ENCODE measurements around the gene TAF11L6. TPM values are rescaled to one million over a fixed set of nuclear protein-coding genes. Genes with fewer than 3 reads are reported as not detected.
"Not testable (repeated sequence)": the region's sequence is repeated elsewhere in the genome, so short reads cannot be mapped to it uniquely, and the experiment has no call there.

Gene TAF11L6
- not detected for total RNA-seq
- polyA plus RNA-seq (ENCODE audit: insufficient read depth, low read depth, low replicate concordance): not detected
- long read RNA-seq, donor 1: 0 reads
- long read RNA-seq, donor 2: 0 reads
- long read RNA-seq, donor 3: 0 reads
- long read RNA-seq, donor 4: 0 reads
- long read RNA-seq, donor 5: 0 reads
- long read RNA-seq, donor 6: 0 reads
- long read RNA-seq, donor 7: 0 reads
- long read RNA-seq, donor 8: 0 reads
- long read RNA-seq, donor 9: 0 reads
- long read RNA-seq, donor 10: 0 reads

- H3K36me3 ChIP-seq (ENCODE audit: control insufficient read depth in 2 of 3, insufficient read depth in 3 of 3, low read length in 3 of 3); H3K9ac ChIP-seq (ENCODE audit: low read length in 3 of 3); FAIRE-seq; DNase-seq; intact Hi-C loops (cut with DNase I); H3K9me3 ChIP-seq (ENCODE audit: control insufficient read depth in 2 of 3, insufficient read depth in 1 of 3, low read length in 3 of 3); H3K4me1 ChIP-seq (ENCODE audit: control insufficient read depth in 2 of 3, insufficient read depth in 2 of 3, low read depth in 1 of 3, low read length in 3 of 3); H3K27ac ChIP-seq (ENCODE audit: low read depth in 2 of 2, low read length in 2 of 2); H3K27me3 ChIP-seq (ENCODE audit: control insufficient read depth, insufficient read depth, low read length); H3K4me3 ChIP-seq (ENCODE audit: low read length in 3 of 3): not testable (repeated sequence)
These were observed at the start of gene TAF11L6 for GRCh38 chr5:17528369-17528768. TSS of gene TAF11L6 (plus strand) at chr5:17528669.

GRCh38 chr5:17481378-17481777 is 47.1 kb upstream of the TAF11L6 start:
- Histone ChIP-seq H3K27me3 (ENCODE audit: control insufficient read depth, insufficient read depth, low read length) (no peaks in the 10 kb centered on the region), H3K27ac (ENCODE audit: low read depth in 2 of 2, low read length in 2 of 2) (no peak overlapping the region), H3K4me1 (ENCODE audit: control insufficient read depth in 2 of 3, insufficient read depth in 2 of 3, low read depth in 1 of 3, low read length in 3 of 3) (no peaks in the 10 kb centered on the region), H3K36me3 (ENCODE audit: control insufficient read depth in 2 of 3, insufficient read depth in 3 of 3, low read length in 3 of 3) (no peaks in the 10 kb centered on the region), H3K4me3 (ENCODE audit: low read length in 3 of 3) (no peak overlapping the region), H3K9me3 (ENCODE audit: control insufficient read depth in 2 of 3, insufficient read depth in 1 of 3, low read length in 3 of 3) (no peaks in the 10 kb centered on the region), H3K9ac (ENCODE audit: low read length in 3 of 3) (no peak overlapping the region)
- FAIRE-seq: no peak
- no peak for TF ChIP-seq CTCF (IDR thresholded peaks at IDR 0.05; ENCODE audit: borderline replicate concordance, extremely low read depth, insufficient read depth)
- intact Hi-C loops (cut with DNase I): no loop called here
- peak in 2 of 5 donors; percentile 7 to 8 for DNase-seq

- FAIRE-seq: no peak
- Histone ChIP-seq H3K4me1 (ENCODE audit: control insufficient read depth in 2 of 3, insufficient read depth in 2 of 3, low read depth in 1 of 3, low read length in 3 of 3) (no peaks in the 10 kb centered on the region), H3K27me3 (ENCODE audit: control insufficient read depth, insufficient read depth, low read length) (no peaks in the 10 kb centered on the region), H3K9ac (ENCODE audit: low read length in 3 of 3) (no peak overlapping the region), H3K9me3 (ENCODE audit: control insufficient read depth in 2 of 3, insufficient read depth in 1 of 3, low read length in 3 of 3) (no peaks in the 10 kb centered on the region), H3K27ac (ENCODE audit: low read depth in 2 of 2, low read length in 2 of 2) (no peak overlapping the region), H3K4me3 (ENCODE audit: low read length in 3 of 3) (no peak overlapping the region), H3K36me3 (ENCODE audit: control insufficient read depth in 2 of 3, insufficient read depth in 3 of 3, low read length in 3 of 3) (no peaks in the 10 kb centered on the region)
- intact Hi-C loops (cut with DNase I): no loop called here
- no peak for DNase-seq
- TF ChIP-seq CTCF (IDR thresholded peaks at IDR 0.05; ENCODE audit: borderline replicate concordance, extremely low read depth, insufficient read depth): no peak
These were observed 45.7 kb upstream of the TAF11L6 start for GRCh38 chr5:17482790-17483189.

- H3K4me1 ChIP-seq (ENCODE audit: control insufficient read depth in 2 of 3, insufficient read depth in 2 of 3, low read depth in 1 of 3, low read length in 3 of 3); H3K36me3 ChIP-seq (ENCODE audit: control insufficient read depth in 2 of 3, insufficient read depth in 3 of 3, low read length in 3 of 3); H3K27ac ChIP-seq (ENCODE audit: low read depth in 2 of 2, low read length in 2 of 2); DNase-seq; H3K27me3 ChIP-seq (ENCODE audit: control insufficient read depth, insufficient read depth, low read length); intact Hi-C loops (cut with DNase I); H3K4me3 ChIP-seq (ENCODE audit: low read length in 3 of 3); H3K9ac ChIP-seq (ENCODE audit: low read length in 3 of 3); H3K9me3 ChIP-seq (ENCODE audit: control insufficient read depth in 2 of 3, insufficient read depth in 1 of 3, low read length in 3 of 3); FAIRE-seq: not testable (repeated sequence)
These were observed 41.9 kb upstream of the TAF11L6 start for GRCh38 chr5:17486464-17487173.
